OCI-LY7 (cell line): Measurements from ENCODE around the gene MPPED1.

Experiments used
- CTCF ChIP-seq: fragments of 200-600 bp; sonication (generic); conservative IDR thresholded peaks from 2 replicates; pipeline ENCODE4 v1.5.1; 2014; ENCODE audit warnings: mild to moderate bottlenecking, antibody characterized with exemption, low read length, moderate library complexity, mixed read lengths
- EZH2phosphoT487 ChIP-seq: fragments of 200-600 bp; sonication (generic); IDR thresholded peaks from 2 replicates; pipeline ENCODE4 v1.6.1; 2018; ENCODE audit warnings: low read depth, borderline replicate concordance, mild to moderate bottlenecking, mixed run types, antibody characterized with exemption, low read length, moderate library complexity, mixed read lengths

DNA sequence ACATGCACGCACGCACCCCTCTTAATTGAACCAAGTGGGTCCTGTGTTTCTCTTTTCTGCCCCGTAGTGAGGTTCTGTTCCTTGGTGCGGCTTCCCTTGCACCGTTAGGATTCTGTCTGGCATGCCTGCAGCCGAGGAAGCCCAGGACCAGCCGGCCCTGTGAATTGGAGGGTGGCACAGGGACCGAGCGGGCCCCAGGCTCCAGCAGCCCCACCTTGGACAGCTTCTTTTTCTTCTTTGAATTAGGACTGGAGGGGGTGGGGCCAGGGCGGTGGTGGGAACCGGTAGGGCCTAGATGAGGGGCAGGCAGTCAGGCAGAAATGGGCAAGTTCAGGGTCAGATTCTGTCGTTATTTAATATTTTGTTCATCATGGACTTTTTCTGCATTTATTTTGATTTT is 94.7 kb downstream of the MPPED1 start:
- no peak for TF ChIP-seq CTCF
- no peak for TF ChIP-seq EZH2phosphoT487
